SK-N-SH (cell line): ENCODE results near the gene JAKMIP1.

Source experiments
- CTCF ChIP-seq: fragments of 200-600 bp; sonication (generic); IDR thresholded peaks from 2 replicates; pipeline ENCODE4 v1.6.1; 2017; ENCODE audit warnings: antibody characterized with exemption, mild to moderate bottlenecking, moderate library complexity
- FOXM1 ChIP-seq: IDR thresholded peaks from 2 replicates; pipeline ENCODE4 v1.4.0; 2012; ENCODE audit warnings: low read depth, mild to moderate bottlenecking
- MAX ChIP-seq: IDR thresholded peaks from 2 replicates; pipeline ENCODE4 v1.4.0; 2012; ENCODE audit warnings: low read depth
- NFIC ChIP-seq: IDR thresholded peaks from 2 replicates; pipeline ENCODE4 v1.4.0; 2012; ENCODE audit warnings: borderline replicate concordance
- PBX3 ChIP-seq: IDR thresholded peaks from 2 replicates; pipeline ENCODE4; 2012
- POLR2AphosphoS5 ChIP-seq: IDR thresholded peaks from 2 replicates; pipeline ENCODE4 v1.6.1; 2012; ENCODE audit warnings: low read depth, low read length
- TAF1 ChIP-seq: IDR thresholded peaks from 2 replicates; pipeline ENCODE4 v1.6.1; 2012; ENCODE audit warnings: low read depth, mild to moderate bottlenecking, low read length, moderate library complexity, borderline replicate concordance
- YY1 ChIP-seq: IDR thresholded peaks from 2 replicates; pipeline ENCODE4 v1.4.0; 2012; ENCODE audit warnings: low read depth, mild to moderate bottlenecking
- ZBTB33 ChIP-seq: IDR thresholded peaks from 2 replicates; pipeline ENCODE4 v1.4.0; 2012; ENCODE audit warnings: low read depth, borderline replicate concordance

GRCh38 chr4:6172927-6173200, 27.5 kb downstream of the JAKMIP1 start:
- TF ChIP-seq ZBTB33 (no peak), MAX (no peak), POLR2AphosphoS5 (no peak), CTCF (no peak), NFIC (no peak), FOXM1 (no peak), PBX3 (no peak), TAF1 (no peak), YY1 (no peak)
